ENCODE data around the gene GLYR1.

GLYR1 gene

DNA sequence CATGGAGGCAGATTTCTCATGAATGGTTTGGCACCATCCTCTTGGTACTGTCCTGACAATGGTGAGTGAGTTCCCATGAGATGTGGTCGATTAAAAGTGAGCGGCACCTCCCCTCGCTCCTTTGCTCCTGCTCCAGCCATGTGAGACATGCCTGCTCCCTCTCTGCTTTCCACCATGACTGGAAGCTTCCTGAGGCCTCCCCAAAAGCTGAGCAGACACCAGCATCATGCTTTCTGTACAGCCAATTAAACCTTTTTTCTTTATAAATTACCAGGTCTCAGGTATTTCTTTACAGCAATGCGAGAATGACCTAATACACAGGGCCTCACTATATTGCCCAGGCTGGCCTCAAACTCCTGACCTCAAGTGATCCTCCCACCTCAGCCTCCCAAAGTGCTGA is 92.2 kb downstream of the GLYR1 start:
- no peak for DNase-seq

GRCh38 chr16:4753227-4753626 is 93.9 kb downstream of the GLYR1 start:
- no peak for DNase-seq
